LNCAP (cell line): ENCODE measurements around the gene TOLLIP.

ENCODE experiments used
- TF ChIP-seq, protein P1 (sequence below): fragments of 450-650 bp; IDR thresholded peaks from 2 replicates; pipeline ENCODE4 v1.5.1; 2017; ENCODE audit warnings: mild to moderate bottlenecking

Gene TOLLIP

DNA sequence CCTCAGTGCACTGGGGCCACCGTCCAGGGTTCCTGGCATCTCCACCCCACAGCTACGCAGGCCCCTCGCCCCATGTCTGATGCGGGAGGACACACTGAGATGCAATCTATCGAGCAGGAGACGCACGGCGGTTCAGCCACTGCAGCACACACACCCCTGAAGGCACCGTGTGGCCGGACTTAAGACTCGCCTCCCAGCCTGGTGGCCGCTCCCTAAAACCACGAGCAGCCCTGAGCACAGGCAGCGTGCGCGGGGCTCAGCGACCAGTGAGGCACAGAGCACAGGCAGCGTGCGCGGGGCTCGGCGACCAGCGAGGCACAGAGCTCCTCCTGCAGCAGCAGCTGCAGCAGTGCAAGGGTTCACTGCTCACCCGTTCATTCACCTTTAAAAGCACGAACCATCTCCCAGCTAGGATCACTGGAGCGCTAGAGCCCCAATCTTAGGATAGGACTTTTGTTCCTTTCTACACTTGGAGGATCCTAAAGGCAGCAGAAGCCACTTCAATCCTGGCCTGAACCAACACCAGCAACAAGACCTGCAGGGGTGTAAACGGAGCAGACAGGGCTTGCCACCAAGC lies 31.4 kb downstream of the TOLLIP start:
- TF ChIP-seq, protein P1, sequence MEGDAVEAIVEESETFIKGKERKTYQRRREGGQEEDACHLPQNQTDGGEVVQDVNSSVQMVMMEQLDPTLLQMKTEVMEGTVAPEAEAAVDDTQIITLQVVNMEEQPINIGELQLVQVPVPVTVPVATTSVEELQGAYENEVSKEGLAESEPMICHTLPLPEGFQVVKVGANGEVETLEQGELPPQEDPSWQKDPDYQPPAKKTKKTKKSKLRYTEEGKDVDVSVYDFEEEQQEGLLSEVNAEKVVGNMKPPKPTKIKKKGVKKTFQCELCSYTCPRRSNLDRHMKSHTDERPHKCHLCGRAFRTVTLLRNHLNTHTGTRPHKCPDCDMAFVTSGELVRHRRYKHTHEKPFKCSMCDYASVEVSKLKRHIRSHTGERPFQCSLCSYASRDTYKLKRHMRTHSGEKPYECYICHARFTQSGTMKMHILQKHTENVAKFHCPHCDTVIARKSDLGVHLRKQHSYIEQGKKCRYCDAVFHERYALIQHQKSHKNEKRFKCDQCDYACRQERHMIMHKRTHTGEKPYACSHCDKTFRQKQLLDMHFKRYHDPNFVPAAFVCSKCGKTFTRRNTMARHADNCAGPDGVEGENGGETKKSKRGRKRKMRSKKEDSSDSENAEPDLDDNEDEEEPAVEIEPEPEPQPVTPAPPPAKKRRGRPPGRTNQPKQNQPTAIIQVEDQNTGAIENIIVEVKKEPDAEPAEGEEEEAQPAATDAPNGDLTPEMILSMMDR: no peak

DNA sequence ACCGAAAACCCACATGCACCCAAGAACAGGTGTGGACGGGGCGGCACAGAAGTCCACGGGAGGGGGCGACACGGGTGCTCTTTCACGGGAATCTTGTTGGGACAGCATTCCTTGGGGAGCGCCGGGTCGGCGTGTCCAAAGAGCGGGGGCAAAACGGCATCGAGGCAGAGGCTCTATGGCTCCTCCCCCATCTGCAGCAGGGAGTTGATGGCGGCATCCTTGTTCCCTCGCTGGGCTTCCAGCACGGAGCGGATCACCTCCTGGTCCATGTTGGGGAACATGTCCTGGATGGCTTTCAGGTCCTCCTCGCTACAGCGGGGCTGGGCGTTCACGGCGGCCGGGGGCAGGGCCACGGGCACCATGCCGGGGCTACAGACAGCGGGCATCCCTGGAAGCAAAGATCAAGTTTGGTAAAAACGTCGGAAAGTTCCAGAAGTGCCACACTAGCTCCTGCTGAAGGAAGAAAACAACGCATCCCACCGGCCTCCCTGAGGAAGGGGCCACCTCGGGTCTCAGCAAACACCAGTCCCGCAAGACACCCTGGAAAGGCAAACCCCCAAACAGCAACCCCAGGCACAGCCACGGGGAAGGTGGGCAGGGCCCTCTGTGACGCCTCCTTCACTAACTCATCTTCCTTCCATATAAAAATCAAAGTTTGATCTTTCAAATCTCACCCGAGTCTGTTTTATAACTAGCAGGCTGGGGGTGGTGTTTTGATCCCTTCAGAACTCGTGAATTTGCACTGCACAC lies 32.4 kb downstream of the TOLLIP start:
- TF ChIP-seq, protein P1: no peak

DNA sequence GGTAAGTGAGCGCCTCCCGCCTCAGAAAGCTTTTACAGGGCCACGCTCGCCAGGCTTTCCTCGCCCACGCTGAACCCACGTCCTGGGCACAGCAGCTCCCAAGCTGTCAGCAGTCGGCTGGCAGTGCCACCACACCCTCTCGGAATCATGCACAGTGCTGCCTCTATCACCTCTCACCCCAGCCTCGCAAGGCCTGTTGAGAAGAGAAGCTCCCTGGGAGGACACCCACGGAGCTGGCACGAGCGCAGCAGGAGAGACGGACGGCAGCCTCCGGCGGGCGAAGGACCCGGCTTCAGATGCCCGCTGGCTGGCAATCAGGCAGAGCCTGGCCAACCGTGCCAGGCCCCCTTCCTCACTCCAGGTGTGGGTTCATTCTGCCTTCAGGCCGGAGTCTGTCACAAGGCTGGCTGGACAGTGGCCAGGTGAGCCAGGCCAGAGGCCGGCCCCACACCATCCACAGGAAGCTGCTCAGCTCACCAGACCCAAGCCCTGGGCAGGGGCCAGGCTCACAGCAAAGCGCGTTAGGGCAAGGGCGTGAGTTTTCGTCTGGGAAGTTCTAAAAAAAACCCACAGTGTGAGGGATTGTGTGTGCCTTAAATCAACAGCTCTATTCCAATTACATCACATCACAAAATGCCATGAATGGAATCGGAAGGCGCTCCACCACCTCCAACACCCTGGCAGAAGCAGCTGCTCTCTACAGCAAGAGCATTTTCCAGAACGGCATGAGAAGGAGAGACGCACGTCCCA lies 33.2 kb downstream of the TOLLIP start:
- TF ChIP-seq, protein P1: no peak

DNA sequence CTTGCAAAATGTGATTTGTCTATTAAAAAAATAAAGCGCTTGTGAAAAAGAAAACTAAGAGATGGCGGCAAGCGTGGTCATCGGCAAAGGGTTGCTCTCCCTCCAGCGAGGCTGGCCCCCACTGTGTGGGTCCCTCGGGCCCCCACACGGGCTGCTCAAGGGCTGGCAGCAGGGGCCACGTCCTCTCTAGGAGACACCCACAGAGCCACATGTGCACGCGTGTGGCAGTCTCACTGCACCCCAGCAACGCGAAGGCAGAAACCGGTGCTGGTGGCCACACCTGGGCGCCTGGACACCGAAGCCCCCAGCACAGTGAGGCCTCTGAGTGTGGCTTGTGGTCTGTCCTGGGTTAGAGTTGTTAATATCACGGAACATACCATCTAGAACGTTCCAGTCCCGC lies 34.4 kb downstream of the TOLLIP start:
- TF ChIP-seq, protein P1: no peak

DNA sequence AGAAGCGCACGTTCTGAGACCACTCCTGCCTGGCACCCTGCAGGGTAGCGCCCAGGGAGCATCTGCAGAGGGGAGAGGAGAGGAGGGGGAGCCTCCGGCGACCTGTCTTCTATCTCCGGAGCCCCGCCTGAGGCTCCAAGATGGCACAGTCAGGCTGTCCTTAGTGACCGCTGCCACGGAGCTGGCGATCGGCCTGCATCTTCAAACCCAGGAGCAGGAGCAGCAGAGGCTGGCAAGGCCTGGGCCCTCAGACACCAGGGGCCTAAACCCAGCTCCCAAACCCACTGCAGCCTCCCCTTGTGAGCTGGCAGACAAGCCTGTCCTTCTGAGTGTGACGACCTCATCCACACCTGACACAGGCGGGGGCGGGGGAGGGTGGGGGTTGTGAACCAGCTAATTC lies 34.9 kb downstream of the TOLLIP start:
- TF ChIP-seq, protein P1: no peak

DNA sequence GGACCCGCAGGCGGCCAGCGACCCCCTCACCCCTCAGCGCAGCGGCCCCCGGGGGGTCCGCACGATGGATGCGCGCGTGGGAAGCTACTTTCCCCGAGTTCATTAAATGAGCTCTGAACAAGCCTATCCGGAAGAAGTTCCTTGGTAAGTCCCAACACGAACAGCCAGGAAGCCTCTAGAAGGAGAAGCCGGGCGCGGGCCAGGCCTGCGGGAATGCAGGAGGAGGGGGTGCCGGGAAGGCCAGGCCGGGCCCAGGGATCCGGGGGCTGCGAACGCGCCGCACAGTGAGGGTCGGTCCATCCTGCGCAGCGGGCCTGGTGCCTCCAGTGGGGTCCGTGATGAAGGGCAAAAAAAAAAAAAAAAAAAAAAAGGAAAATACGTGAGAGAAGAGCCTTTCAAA lies 36.9 kb downstream of the TOLLIP start:
- TF ChIP-seq, protein P1: no peak

DNA sequence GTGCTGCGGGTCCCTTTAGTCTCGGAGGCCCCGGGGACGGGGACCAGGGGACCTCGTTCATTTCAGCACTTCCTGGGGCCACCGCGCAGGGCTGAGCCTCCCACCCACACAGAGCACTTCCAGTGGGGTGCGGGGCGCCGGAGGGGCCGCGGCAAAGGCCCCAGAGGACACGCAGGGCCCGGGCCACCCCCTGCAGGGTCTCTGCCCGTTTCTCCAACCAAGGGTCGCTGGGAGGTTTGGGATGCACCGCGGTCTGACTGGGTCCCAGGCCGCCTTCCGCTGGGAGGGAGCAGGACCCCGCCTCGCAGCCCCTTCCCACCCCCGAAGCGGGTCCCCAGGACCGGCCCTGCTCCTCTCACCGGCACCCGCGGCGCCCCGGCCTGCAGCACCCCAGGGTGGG lies 37.5 kb downstream of the TOLLIP start:
- TF ChIP-seq, protein P1: no peak
